HG03354 (cell line): ENCODE data around the gene STK31.
"Not testable (repeated sequence)": the region's sequence is repeated elsewhere in the genome, so short reads cannot be mapped to it uniquely, and the experiment has no call there.

ENCODE experiments used
- ATAC-seq: cut with Tn5 transposase; IDR thresholded peaks from one replicate; pipeline ENCODE4 v1.9.1; 2021; ENCODE audit warnings: mild to moderate bottlenecking; ENCODE audit not compliant: unreplicated experiment, poor library complexity, severe bottlenecking

STK31 gene

DNA sequence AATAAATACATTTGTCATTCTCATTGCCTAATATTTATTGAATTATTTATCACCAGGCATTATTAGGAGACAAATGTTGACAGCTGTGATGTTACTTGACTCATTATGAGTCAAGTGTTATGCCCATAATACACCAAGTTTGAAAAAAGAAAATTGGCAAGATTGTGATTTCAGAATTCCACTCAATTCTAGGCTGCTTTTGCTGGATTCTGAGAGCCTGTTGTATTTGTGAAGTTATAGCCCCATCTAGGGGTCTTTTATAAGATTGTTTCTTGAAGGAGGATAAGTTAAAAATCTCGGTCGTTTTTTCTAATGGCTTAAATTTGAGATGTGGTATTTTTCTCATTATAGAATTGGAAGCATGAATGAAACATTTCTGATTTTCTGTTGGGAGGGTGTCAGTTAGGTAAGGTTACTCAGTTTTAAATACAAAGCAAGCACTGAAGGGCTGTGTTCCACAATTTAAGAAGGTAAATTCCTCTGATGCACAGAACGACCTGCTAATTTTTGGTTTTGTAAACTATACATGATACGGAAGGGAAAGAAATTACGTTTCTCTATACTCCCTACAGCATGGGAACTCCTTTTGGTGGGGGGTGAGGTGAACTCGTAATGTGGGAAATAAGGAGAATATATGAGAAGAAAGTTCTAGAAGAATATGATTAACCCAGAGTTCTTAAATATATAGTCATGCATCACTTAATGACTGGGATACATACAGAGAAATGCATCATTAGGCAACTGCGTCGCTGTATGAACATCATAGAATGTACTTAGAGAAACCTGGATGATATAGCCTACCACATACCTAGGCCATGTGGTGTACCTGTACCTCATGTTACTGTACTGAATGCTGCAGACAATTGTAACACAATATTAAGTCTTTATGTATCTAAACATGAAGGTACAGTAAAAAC lies 2.6 kb downstream of the STK31 start:
- ATAC-seq = no peak

DNA sequence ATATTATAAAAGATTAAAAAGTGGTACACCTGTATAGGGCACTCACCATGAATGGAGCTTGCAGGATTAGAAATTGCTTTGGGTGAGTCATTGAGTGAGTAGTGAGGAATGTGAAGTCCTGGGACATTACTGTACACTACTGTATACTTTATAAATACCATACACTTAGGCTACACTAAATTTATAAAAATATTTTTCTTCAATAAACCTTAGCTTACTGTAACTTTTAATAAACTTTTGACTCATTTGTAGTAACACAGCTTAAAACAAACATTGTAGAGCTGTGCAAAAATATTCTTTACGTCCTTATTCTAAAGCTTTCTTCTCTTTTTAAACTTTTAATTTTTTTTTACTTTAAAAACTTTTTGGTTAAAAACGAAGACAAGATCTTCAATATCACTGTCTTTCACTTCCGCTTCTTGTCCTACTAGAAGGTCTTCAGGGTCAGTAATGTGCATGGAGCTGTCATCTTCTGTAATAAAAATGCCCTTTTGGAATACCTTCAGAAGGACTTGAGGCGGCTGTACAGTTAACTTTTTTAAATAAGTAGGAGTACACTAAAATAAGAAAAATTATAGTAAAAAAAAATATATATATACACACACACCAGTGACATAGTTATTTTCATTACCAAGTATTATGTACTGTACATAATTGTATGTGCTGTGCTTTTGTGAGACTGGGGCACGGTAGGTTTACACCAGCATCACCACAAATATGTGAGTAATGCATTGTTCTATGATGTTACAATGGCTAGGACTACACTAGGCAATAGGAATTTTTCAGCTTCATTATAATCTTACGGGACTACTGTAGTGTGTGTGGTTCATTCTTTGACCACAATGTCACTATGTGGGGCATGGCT lies 3.5 kb downstream of the STK31 start:
- no peak for ATAC-seq

DNA sequence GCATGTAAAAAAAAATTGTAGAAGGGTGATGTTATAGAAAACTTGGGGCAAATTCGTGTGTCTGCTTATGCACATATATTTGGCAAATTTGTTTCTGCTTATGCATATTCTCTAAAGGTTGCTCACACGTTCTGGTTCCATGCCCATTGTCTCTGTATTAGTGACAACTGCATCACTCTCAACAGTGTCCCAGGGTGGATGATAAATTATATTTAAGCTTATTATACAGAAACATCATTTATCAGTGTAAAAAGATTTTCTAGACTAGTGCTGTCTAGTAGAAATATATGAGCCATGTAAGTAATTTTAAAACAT lies 4.1 kb downstream of the STK31 start:
- ATAC-seq = no peak

DNA sequence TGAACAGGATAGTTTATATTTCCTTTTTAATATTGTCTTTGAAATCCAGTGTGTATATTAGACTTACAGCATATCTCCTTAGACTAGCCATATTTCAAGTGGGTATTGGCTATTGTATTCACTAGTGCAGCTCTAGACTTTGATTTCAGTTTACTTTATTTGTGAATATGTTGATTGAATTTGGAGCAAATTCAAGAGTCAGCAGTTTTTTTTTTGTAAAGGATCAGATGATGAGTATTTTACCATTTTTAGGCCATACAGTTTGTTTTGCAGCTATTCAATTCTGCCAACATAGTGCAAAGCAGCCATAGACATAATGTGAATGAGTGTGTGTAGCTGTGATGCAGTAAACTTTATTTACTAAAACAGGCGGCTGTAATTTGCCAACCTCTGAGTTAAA lies 4.6 kb downstream of the STK31 start:
- ATAC-seq = no peak

DNA sequence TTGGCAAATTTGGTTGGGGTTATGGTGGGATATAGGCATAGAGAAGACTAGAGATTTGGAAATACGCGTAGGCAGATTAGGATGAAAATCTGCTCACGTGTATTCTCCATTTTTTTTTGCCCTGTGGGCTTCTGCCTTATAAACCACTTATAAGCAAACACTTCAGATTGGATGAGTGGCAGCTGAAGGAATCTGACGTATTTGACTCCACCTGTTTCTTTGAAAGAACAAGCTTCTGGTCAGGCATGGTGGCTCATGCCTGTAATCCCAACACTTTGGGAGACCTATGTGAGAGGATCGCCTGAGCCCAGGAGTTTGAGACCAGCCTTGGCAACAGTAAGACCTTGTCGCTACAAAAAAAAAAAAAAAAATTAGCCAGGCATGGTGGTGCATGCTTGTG lies 5.1 kb downstream of the STK31 start:
- no peak for ATAC-seq

DNA sequence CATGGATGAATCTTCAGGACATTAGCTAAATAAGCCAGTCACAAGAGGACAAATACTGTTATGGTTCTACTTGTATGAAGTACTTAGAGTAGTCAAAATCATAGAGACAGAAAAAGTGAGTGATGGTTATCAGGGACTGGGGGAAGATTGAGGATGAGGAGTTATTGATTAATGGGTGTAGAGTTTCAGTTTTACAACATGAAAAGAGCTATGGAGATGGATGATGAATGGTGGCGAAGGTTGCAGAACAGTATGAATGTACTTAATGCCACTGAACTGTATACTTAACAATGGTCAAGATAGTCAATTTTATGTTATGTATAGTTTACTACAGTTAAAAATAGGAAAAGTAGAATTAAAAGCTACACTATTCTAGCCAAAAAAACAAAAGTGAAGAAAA lies 7.8 kb downstream of the STK31 start:
- ATAC-seq = no peak

DNA sequence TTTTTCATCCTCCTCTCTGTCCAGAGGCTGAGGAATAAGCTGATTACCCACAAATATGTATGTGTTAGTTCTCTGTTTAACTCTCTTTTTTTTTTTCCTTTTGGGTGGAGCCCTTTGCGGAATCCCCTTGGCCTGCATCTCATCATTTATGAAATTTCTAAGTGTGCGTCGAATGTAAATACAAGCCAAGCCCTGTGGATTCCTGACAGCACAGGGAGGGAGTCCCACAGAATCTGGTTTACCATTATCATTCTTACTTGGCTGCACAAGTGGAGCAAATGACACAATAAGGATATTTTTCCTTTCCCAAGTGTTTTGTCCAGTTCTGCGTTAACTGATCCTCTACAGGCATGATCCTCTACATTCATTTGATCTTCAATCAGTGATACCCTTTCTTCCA lies 11.4 kb downstream of the STK31 start:
- no peak for ATAC-seq

DNA sequence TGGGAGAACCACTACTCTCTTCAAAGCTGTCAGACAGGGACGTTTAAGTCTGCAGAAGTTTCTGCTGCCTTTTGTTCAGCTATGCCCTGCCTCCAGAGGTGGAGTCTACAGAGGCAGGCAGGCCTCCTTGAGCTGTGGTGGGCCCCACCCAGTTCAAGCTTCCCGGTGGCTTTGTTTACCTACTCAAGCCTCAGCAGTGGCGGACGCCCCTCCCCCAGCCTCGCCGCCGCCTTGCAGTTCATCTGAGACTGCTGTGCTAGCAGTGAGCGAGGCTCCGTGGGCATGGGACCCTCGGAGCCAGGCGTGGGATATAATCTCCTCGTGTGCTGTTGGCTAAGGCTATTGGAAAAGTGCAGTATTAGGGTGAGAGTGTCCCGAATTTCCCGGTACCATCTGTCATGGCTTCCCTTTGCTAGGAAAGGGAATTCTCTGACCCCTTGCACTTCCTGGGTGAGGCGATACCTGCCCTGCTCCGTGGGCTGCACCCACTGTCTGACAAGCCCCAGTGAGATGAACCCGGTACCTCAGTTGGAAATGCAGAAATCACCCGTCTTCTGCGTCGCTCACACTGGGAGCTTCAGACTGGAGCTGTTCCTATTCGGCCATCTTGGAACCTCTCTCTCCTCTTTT lies 12.7 kb downstream of the STK31 start:
- not testable (repeated sequence) for ATAC-seq

DNA sequence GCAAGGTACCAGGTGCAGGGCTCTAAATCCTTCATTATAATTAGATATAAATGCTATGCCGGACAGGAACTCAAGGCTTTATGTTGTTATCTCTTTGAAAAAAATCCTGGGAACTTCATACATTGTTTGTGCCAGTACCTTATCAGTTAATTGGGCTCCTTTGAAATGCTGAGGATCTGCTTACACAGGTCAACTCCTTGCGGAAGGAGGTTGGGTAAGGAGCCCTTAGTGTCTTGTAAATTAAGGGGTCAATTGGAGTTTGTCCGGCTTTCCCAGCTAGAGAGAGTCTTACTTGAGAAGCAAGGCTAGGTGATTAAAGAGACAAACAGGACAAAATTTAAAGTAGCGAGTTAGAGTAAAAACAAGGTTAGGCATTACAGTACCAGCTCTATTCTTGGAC lies 14.1 kb downstream of the STK31 start:
- not testable (repeated sequence) for ATAC-seq

DNA sequence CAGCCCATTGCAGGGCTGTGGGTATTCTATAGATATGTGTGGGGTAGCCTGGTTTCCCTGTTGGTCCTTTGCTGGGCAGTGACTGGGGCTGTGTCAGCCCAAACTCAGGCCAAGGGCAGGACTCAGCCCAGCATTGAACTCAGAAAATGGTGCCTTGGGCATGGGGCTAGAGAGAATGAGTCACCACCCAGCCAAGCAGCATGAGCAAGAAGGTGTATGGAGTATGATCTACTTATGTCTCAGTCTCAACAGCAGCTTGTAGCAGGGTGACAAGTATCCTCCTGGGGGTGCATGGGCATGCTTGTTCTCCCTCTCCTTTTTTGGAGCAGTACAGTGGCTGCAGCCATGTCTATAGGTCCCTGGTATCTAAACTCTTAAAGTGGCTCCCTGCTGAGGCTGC lies 32.0 kb downstream of the STK31 start:
- no peak for ATAC-seq

DNA sequence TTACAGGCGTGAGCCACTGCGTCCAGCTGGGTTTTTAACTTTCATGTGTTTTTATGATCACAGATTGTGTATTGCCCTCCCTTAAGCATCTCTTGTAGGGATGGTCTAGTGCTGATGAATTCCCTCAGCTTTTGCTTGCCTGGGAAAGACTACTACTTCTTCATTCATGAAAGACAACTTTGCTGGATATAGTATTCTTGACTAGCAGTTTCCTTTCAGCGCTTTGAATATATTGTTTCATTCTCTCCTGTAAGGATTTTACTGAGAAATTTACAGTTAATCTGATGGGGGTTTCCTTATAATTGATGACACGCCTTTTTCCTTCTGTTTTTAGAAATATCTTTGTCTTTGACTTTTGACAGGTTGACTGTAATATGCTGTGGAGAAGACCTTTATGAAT lies 33.2 kb downstream of the STK31 start:
- no peak for ATAC-seq

DNA sequence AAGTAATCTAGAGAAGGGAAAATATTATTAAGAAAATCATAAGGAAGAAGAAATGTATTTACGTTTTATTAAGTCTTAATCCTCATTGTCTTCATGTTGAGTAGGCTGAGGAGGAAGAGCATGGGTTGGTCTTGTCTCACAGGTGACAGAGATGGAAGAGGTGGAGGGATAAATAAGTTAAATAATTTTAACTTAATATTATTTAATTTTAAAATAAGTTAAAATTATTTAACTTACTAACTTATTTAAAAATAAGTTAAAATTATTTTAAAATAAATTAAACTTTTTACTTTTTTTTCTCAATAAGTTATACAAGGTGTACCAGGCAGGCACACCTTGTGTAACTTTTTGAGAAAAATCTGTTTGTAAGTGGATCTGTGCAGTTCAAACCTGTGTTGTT lies 36.6 kb downstream of the STK31 start:
- ATAC-seq = no peak

DNA sequence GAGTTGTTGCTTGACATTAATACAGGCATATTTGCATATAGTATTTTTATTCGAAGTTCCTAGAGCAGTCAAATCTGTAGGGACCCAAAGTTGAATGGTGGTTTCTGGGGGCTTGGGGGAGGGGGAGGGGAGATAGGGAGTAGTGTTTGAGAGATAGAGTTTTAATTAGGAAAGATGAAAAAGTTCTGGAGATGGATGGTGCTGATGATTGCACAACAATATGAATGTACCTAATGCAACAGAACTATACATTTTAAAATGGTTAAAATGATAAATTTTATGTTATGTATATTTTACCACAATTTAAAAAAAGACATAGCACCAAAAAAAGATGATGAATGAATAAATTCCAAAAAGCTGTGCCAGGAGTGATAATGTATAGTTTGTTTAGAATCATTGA lies 41.8 kb downstream of the STK31 start:
- no peak for ATAC-seq

DNA sequence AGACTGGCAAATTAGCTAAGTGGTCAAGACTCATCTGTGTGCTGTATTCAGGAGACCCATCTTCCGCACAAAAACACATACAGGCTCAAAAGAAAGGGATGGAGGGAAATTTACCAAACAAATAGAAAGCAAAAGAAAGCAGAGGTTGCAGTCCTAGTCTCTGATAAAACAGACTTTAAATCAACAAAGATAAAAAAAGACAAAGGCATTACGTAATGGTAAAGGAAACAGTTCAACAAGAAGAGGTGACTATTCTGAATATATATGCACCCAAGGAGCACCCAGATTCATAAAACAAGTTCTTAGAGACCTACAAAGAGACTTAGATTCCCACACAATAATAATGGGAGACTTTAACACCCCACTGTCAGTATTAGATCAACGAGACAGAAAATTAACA lies 48.8 kb downstream of the STK31 start:
- not testable (repeated sequence) for ATAC-seq

DNA sequence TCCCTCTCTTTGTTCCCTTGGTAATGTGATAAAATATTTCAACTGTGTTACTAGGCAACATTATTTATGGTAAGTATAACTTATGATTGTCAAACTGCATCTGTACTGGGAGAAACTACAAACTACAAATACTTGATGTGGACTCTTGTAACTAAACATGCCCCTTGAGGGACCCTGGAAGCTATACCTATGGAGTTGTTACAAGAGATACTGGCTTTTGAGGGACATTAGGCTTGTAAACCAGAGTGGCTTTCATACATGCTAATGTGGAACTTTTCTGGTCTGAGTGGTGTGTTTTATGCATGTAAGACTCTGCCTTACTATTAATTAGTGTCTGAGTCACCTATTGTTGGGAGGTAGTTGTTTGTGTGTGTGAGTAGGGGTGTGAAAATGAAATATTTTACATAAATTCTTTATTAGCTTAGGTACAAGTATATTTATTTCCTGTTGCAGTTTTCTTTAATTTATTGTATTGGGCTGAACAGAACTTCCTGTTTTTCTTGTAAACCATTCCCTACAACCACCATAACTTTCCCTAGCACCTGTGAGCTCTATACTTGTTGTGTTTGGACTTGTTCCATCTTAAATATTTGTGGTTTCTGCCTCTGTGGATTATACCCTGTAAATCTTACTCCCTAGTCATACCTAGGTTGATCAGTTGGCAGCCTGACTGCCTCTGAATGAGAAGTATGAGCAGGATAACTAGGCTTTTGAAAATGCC lies 49.8 kb downstream of the STK31 start:
- no peak for ATAC-seq

DNA sequence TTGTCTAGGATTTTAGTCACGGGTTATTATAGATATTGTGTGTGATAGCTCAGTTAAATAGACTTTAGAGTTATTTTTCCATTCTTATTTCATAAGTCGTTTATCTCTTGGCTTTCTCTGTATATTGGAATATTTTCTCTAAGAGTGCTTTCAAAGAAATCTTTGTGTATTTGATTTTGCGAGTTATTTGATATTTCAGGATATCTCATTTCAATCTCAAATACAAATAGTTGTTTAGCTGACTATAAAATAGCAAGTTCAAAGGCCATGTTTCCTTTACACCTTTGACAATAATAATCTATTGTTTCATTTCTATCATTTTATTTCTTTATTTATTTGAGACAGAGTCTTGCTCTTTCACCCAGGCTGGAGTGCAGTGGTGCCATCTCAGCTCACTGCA lies 55.9 kb downstream of the STK31 start:
- ATAC-seq = no peak

DNA sequence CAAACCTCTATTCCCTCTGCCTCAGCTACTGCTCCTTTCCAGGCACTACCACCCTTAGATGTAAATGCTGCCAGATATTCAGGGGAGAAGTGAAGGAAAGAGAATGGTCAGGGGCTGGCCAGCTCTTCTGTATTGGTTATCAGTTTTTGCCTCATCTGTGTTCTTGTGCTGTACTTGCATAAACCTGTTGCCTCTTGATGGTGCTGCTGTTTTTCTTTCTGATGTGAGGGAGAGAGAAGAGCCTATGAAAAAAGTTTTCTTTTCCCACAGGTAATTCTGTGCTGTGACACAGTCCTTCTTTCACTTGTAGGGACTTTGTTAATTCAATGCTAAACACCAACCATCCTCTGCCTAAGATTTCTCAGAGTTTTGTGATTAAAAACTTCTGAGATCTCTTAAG lies 57.5 kb downstream of the STK31 start:
- ATAC-seq = no peak

DNA sequence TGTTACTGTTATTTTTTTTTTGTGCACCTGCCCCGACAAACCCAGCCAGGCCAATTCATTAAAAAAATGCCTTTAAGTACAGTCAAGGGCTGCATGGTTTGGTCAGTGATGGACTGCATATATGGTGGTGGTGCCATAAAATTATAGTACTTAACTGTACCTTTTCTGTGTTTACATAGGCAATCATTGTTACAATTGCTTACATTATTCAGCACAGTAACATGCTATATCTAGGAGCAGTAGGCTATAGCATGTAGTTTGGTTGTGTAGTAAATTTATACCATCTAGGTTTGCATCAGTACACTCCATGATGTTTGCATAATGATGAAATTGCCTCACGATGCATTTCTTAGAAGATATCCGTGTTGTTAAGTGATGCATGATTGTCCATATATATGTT lies 58.0 kb downstream of the STK31 start:
- ATAC-seq = no peak

DNA sequence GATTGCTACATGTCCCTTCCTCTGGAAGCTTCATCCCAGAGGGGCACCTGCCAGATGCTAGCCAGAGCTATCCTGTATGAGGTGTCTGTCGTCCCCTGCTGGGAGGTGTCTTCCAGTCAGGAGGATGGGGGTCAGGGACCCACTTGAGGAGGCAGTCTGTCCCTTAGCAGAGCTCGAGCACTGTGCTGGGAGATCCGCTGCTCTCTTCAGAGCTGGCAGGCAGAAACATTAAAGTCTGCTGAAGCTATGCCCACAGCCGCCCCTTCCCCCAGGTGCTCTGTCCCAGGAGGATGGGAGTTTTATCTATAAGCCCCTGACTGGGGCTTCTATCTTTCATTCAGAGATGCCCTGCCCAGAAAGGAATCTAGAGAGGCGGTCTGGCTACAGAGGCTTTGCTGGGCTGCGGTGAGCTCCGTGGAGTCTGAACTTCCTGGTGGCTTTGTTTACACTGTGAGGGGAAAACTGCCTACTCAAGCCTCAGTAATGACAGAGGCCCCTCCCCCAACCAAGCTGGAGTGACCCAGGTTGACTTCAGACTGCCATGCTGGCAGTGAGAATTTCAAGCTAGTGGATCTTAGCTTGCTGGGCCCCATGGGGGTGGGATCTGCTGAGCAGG lies 69.3 kb downstream of the STK31 start:
- ATAC-seq = not testable (repeated sequence)

DNA sequence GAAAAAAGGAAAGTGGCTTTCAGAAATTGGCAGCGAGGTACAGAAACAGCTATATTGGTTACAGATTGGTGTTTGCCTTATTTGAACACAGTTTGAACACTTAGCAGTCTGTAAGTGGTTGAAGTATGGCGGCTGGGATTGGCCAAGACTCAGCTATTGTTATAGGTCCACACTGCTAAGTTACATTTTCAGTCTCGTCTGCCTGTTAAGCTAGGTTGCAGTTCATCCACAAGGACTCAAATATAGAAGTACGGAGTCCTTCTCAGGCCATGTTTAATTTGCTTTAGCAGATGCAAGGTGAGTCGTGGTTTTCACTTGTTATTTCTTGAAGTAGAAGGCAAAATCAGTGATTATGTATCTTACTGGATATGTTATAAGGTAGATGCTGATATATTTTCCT lies 73.1 kb downstream of the STK31 start:
- ATAC-seq = no peak
